HG03280 (cell line): ENCODE measurements around the gene C3orf38.
"Not testable (repeated sequence)": the region's sequence is repeated elsewhere in the genome, so short reads cannot be mapped to it uniquely, and the experiment has no call there.

Experiments
- ATAC-seq: cut with Tn5 transposase; IDR thresholded peaks from one replicate; pipeline ENCODE4 v1.9.1; 2021; ENCODE audit warnings: mild to moderate bottlenecking, moderate library complexity; ENCODE audit not compliant: unreplicated experiment

Gene C3orf38

GRCh38 chr3:88151358-88151757, 1.6 kb downstream of the C3orf38 start:
- no peak for ATAC-seq

GRCh38 chr3:88152841-88153240, 3.1 kb downstream of the C3orf38 start:
- ATAC-seq: no peak

- no peak for ATAC-seq
Measured at GRCh38 chr3:88166419-88166971, 16.7 kb downstream of the C3orf38 start.

- ATAC-seq: no peak
Measured at GRCh38 chr3:88167173-88167572, 17.4 kb downstream of the C3orf38 start.

- no peak for ATAC-seq
Measured at GRCh38 chr3:88167704-88168103, 17.9 kb downstream of the C3orf38 start.

- no peak for ATAC-seq
Measured at GRCh38 chr3:88168171-88168570, 18.4 kb downstream of the C3orf38 start.

- peak; percentile 70 for ATAC-seq
Measured at GRCh38 chr3:88180398-88180999, 30.7 kb downstream of the C3orf38 start.

- ATAC-seq: not testable (repeated sequence)
Measured at GRCh38 chr3:88182165-88182918, 32.6 kb downstream of the C3orf38 start.

- no peak for ATAC-seq
Measured at GRCh38 chr3:88188436-88188835, 38.7 kb downstream of the C3orf38 start.

- no peak for ATAC-seq
Measured at GRCh38 chr3:88189361-88189810, 39.6 kb downstream of the C3orf38 start.

- ATAC-seq: no peak
Measured at GRCh38 chr3:88191872-88192409, 42.2 kb downstream of the C3orf38 start.

GRCh38 chr3:88192631-88193030, 42.9 kb downstream of the C3orf38 start:
- ATAC-seq: no peak

- no peak for ATAC-seq
Measured at GRCh38 chr3:88195951-88196434, 46.2 kb downstream of the C3orf38 start.

- no peak for ATAC-seq
Measured at GRCh38 chr3:88198121-88198520, 48.4 kb downstream of the C3orf38 start.

- ATAC-seq: peak; percentile 93
Measured at GRCh38 chr3:88203642-88204055, 53.9 kb downstream of the C3orf38 start.
